ENCODE data around the gene FOXJ1.

FOXJ1 gene

DNA sequence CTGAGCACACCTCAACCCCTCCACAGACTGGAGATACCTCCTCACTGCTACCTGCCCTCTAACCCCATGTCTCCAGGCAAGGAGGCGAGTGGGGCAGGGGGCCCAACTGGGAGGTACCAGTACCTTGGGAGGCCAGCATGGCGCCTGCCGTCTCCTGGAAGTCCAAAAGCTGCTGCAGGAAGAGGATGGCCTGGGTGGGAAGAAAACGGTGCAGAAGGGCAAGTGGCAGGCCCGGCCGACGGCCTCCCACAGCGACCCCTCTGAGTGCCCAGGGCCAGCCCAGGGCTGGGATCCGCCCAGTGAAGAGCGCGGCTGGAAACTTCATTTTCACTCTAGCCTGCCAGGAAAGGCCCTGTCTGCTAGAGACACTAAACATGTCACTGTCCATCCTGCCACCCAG lies 53.5 kb downstream of the FOXJ1 start:
- H3K4me1 ChIP-seq, result peaks cover 0 to 15% (median 14%) of the 10 kb centered on the region in 10 experiments; a peak in 17 of 20 replicates
- no peaks in the 10 kb centered on the region for H3K27me3 ChIP-seq
- H3K9me3 ChIP-seq (replicated peaks in 1 of 11), result no peaks in the 10 kb centered on the region
- H3K36me3 ChIP-seq, result peaks cover 89 to 100% (median 99%) of the 10 kb centered on the region in 11 experiments
- H3K9ac ChIP-seq, result no peak overlapping the region; a peak in 2 of 22 replicates
- H3K4me3 ChIP-seq, result no peak overlapping the region
- H3K27ac ChIP-seq, result no peak overlapping the region
- H4K20me1 ChIP-seq, result peaks cover 0 to 69% (median 17%) of the 10 kb centered on the region in 11 experiments; a peak in 13 of 22 replicates
- no peak for TF ChIP-seq Cebpa-rat (IDR thresholded peaks at IDR 0.05)
- H3K4me2 ChIP-seq, result no peak overlapping the region

DNA sequence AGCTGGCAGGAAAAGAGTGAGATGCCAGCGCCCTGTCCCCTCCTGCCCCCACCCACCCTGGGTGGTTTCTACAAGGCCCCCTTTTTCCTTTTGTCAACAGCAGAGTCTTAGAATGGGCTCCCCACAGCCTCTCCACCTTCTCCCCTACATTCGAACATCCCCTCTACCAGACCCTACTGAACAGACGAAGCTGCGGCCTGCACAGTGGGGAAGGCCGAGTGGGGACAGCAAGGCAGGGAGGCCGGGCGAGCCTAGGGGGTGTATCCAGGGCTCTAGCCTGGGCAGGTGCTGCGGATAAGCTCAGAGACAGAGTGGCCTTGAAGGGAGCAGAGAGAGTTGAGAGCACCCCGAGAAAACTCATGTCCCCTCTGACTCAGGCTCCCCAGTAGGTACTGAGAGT lies 54.7 kb downstream of the FOXJ1 start:
- Histone ChIP-seq H3K4me2 (no peak overlapping the region), H4K20me1 (peaks cover 0 to 70% (median 20%) of the 10 kb centered on the region in 11 experiments; a peak in 11 of 22 replicates), H3K9ac (no peak overlapping the region), H3K4me3 (no peak overlapping the region), H3K27ac (no peak overlapping the region), H3K36me3 (peaks cover 88 to 99% (median 93%) of the 10 kb centered on the region in 11 experiments), H3K27me3 (no peaks in the 10 kb centered on the region), H3K9me3 (replicated peaks in 1 of 11) (no peaks in the 10 kb centered on the region), H3K4me1 (peaks cover 0 to 3% (median 2%) of the 10 kb centered on the region in 10 experiments; a peak in 15 of 20 replicates)
- no peak for TF ChIP-seq Cebpa-rat (IDR thresholded peaks at IDR 0.05)
